ENCODE data around the gene CRELD1. TPM values are rescaled to one million over a fixed set of nuclear protein-coding genes. Genes with fewer than 3 reads are reported as not detected.
"Not testable (repeated sequence)": the region's sequence is repeated elsewhere in the genome, so short reads cannot be mapped to it uniquely, and the experiment has no call there.

CRELD1 gene
- total RNA-seq, 2 experiments from 2014 or later: 11.7 to 14.1 TPM

DNA sequence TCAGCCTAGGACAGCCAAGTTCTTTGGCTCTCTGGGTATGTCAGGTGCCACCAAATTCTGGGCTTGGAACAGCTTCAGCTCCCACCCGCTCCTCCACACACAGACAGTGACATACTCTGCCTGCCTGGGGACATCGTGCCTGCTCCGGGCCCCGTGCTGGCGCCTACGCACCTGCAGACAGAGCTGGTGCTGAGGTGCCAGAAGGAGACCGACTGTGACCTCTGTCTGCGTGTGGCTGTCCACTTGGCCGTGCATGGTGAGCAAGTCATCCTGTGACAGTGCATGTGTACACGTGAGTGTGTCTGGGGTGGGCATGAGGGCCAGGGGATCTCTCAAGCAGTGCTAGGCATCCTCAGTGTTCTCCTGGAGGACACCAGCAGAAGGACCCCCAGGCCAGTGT lies 15.8 kb upstream of the CRELD1 start:
- POLR2A ChIA-PET: no interaction called here
- CTCF ChIA-PET: interaction anchor here (0.8 kb wide), 1 partner anchor 15 kb away, joined by 3 read pairs; no protein-coding TSS in a partner anchor

DNA sequence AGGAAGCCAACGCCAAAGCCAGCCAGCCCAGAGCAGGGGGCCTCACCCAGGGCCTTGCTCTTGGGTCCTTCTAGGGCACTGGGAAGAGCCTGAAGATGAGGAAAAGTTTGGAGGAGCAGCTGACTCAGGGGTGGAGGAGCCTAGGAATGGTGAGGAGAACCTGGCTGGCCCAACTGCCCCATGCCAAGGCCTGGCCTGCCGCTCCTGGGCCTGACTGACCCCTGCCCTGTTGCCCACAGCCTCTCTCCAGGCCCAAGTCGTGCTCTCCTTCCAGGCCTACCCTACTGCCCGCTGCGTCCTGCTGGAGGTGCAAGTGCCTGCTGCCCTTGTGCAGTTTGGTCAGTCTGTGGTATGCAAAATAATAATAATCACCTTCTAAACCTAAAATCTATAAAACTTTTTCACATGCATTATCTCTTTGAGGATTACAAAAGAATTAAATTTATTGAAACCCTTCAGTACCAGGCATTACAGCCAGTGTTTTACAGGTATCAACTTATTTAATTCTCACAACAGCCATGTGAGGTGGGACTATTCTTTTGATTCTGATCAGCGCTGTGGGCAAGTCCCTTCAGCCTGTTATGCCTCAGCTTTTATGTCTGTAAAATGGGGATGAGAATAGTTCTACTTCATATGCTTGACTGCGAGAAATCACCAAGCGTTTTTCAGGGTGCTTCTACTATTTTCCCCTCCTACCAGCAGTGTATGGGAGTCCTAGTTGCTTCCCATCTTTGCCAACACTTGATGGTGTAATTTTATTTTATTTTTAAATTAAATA lies 15.2 kb upstream of the CRELD1 start:
- POLR2A ChIA-PET: no interaction called here
- CTCF ChIA-PET: interaction anchor here (0.8 kb wide), 1 partner anchor 14 kb away, joined by 3 read pairs; no protein-coding TSS in a partner anchor

DNA sequence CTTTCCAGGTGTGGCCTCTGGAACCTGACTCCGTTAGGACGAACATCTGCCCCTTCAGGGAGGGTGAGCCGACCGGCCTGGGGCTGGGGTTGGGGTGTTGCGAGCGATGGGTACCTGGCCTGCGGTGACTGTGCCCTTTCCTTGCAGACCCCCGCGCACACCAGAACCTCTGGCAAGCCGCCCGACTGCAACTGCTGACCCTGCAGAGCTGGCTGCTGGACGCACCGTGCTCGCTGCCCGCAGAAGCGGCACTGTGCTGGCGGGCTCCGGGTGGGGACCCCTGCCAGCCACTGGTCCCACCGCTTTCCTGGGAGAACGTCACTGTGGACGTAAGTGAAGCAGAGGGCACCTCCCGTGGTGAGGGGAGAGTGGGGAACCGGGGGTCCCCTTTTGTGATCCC lies 5.5 kb upstream of the CRELD1 start:
- ChIA-PET POLR2A (no interaction called here), CTCF (no interaction called here)

DNA sequence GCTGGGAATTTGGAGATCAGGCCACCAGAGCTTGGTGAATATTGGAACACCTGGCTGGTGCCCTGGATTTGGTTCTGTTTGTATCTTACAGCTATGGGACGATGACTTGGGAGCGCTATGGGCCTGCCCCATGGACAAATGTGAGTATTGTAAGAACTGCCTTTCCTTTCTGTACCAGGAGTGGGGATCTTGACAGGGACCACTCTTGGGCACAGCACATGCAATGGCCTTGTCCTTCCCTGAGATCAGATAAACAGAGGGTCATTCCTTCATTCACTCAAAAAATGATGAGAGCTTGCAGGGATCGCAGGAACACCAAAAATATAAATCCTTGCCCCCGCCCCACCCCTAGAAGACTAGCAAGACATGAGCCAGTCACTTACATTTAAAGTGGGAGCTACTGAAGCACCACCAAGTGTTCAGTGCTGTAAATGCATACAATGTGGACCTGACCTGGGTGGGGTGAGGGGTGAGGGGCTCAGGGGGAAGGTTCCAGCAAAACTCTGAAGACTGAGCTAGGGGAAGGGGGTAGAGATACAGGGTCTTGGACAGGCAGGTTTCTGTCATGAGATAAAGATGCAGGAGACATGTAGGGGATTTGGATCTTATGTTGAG lies 2.7 kb upstream of the CRELD1 start:
- CTCF ChIA-PET: interaction anchor here (0.5 to 3.5 kb wide), 9 partner anchors 15 to 200 kb away, joined by 3 to 18 read pairs (median 5); partner anchors contain the start of genes EMC3, IL17RC, JAGN1 and RPUSD3
- POLR2A ChIA-PET: interaction anchor here (0.5 kb wide), 1 partner anchor 9 kb away, joined by 3 read pairs; no protein-coding TSS in a partner anchor

DNA sequence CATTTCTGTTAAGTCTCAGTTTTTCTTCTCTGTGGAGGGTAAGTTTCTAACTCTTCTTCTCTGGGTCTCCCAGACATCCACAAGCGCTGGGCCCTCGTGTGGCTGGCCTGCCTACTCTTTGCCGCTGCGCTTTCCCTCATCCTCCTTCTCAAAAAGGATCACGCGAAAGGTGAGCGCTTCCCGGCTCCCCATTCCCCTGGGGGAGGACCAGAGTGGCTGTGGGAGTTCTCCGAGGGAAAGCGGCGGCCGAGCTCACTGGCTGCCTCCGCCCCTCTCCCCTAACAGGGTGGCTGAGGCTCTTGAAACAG lies 1.1 kb upstream of the CRELD1 start:
- ChIA-PET CTCF (interaction anchor here (0.6 to 3.5 kb wide), 19 partner anchors 14 to 377 kb away, joined by 3 to 18 read pairs (median 4); partner anchors contain the start of genes IL17RC, JAGN1, OGG1 and PRRT3), POLR2A (interaction anchor here (0.6 to 2.0 kb wide), 13 partner anchors 12 to 570 kb away, joined by 3 to 27 read pairs (median 5); partner anchors contain the start of genes EMC3, IL17RE, JAGN1 and THUMPD3)

DNA sequence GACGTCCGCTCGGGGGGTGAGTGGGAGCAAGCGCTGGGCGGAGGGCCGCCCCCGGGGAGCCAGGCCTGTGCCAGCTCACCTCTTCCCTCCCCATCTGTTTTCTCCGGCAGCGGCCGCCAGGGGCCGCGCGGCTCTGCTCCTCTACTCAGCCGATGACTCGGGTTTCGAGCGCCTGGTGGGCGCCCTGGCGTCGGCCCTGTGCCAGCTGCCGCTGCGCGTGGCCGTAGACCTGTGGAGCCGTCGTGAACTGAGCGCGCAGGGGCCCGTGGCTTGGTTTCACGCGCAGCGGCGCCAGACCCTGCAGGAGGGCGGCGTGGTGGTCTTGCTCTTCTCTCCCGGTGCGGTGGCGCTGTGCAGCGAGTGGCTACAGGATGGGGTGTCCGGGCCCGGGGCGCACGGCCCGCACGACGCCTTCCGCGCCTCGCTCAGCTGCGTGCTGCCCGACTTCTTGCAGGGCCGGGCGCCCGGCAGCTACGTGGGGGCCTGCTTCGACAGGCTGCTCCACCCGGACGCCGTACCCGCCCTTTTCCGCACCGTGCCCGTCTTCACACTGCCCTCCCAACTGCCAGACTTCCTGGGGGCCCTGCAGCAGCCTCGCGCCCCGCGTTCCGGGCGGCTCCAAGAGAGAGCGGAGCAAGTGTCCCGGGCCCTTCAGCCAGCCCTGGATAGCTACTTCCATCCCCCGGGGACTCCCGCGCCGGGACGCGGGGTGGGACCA lies 632 bp upstream of the CRELD1 start:
- POLR2A ChIA-PET: interaction anchor here (0.6 to 2.0 kb wide), 16 partner anchors 12 to 570 kb away, joined by 3 to 27 read pairs (median 4); partner anchors contain the start of genes CAMK1, EMC3, IL17RE and JAGN1
- CTCF ChIA-PET: interaction anchor here (0.6 to 3.5 kb wide), 25 partner anchors 11 to 376 kb away, joined by 3 to 18 read pairs (median 3); partner anchors contain the start of genes IL17RC, JAGN1, OGG1 and PRRT3

DNA sequence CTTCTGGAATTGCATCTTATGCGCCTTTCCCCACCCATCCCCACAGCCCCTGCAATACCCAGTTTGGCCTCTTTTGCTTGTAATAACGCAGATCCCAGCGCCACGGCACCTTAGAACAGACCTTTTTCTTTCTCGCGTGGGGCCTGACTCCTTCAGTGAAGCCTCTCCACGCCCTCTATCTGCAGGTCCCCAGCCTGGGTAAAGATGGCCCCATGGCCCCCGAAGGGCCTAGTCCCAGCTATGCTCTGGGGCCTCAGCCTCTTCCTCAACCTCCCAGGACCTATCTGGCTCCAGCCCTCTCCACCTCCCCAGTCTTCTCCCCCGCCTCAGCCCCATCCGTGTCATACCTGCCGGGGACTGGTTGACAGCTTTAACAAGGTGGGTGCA lies 594 bp downstream of the CRELD1 start:
- POLR2A ChIA-PET: interaction anchor here (0.6 to 1.9 kb wide), 2 partner anchors 40 to 53 kb away, joined by 5 to 8 read pairs; partner anchors contain the start of gene EMC3
- CTCF ChIA-PET: interaction anchor here (1.0 to 1.7 kb wide), 5 partner anchors 8 to 183 kb away, joined by 3 to 10 read pairs (median 3); no protein-coding TSS in a partner anchor

DNA sequence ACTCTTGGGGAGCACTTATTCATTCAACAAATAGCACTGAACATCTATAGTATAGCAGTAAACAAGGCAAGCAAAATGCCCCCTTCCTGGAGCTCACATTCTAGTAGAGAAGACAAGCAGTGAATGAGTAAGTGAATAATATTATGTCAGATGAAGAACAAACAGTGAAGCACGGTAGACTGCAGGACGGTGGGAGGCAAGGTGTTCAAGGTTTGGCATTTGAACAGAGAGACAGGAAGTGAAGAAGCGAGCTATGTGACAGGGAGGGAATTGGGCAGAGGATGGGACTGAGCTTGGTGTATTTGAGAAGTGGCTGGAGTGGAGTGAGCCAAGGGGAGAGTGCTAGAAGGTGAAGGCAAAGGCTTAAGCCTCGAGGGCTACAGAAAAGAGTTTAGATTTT lies 1.4 kb downstream of the CRELD1 start:
- ChIA-PET CTCF (interaction anchor here (1.3 to 1.7 kb wide), 3 partner anchors 9 to 44 kb away, joined by 3 to 10 read pairs (median 3); no protein-coding TSS in a partner anchor), POLR2A (no interaction called here)

DNA sequence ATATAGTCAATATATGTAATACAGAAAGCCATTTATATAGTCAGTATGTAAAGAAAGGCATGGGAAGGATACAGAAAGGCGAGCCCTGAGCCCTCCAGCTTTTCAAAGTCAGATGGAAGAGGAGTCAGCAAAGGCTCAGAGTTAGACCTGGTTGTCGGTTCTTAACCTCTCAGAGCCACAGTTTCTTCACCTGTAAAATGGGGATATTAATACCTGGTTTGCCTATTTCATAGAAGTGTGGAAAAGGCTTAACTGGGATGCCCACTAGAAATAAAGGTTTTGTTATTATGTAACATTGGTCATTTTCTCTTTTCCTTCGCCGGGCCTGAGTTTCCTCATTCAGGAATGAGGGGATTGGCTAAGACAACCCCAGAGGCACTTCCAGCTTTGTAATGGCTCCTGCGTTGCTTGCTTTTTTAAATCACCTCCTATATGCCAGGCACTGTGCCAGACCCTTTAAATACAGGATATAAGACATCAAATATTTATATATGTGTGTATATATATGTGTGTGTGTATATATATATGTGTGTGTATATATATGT lies 2.4 kb downstream of the CRELD1 start:
- CTCF ChIA-PET: interaction anchor here (0.5 to 1.7 kb wide), 2 partner anchors 11 to 162 kb away, joined by 3 to 10 read pairs; no protein-coding TSS in a partner anchor
- POLR2A ChIA-PET: no interaction called here

DNA sequence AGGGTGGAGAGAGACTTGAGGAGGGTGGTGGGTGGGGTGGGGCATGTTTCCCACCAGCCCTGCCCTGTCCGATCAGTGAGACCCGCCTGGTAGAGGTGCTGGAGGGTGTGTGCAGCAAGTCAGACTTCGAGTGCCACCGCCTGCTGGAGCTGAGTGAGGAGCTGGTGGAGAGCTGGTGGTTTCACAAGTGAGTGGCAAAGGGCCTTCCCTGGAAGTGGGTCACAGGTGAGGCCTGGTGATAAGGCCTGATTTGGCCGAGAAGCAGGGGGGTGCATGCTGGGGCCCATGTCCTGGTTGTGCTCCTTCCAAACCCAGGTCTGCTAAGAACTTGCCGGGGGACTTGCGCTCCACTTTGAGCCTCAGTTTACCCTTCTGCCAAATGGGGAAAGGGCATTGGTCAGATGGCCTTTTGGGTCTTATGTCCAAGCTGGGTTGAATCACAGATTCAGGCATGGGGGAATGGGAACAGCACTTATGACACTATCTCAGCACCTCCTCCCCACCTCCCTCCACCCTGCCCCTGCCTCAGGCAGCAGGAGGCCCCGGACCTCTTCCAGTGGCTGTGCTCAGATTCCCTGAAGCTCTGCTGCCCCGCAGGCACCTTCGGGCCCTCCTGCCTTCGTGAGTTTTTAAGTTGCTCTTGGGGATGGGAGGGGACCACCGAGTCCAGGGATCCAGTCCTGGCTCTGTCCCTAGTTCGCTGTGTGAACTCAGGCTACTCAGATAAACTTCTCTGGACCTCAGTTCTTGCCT lies 4.0 kb downstream of the CRELD1 start:
- POLR2A ChIA-PET: no interaction called here
- CTCF ChIA-PET: interaction anchor here (1.0 to 1.4 kb wide), 2 partner anchors 24 to 94 kb away, joined by 3 to 4 read pairs; partner anchors contain the start of gene RPUSD3

DNA sequence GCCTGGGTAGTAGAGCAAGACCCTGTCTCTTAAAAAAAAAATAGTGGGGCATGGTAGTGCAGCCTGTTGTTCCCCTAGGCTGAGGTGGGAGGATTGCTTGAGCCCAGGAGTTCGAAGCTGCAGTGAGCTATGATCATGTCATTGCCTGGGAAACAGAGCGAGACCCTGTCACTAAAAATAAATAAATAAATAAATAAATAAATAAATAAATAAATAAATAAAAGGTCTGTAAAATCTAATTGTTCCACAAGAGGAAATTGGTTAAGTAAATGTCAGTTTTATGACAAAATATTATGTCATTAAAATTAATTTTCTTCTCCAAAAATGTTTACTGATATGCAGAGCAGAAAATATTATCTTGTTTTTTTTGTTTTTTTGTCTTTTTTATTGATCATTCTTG lies 5.3 kb downstream of the CRELD1 start:
- ChIA-PET CTCF (interaction anchor here (1.0 to 1.4 kb wide), 2 partner anchors 26 to 96 kb away, joined by 3 to 4 read pairs; partner anchors contain the start of gene RPUSD3), POLR2A (no interaction called here)

DNA sequence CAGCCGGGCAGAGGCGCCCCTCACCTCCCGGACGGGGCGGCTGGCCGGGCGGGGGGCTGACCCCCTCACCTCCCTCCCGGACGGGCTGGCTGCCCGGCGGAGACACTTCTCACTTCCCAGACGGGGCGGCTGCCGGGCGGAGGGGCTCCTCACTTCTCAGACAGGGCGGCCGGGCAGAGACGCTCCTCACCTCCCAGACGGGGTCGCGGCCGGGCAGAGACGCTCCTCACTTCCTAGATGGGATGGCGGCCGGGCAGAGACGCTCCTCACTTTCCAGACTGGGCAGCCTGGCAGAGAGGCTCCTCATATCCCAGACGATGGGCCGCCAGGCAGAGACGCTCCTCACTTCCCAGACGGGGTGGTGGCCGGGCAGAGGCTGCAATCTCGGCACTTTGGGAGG lies 6.3 kb downstream of the CRELD1 start:
- POLR2A ChIA-PET, CTCF ChIA-PET: not testable (repeated sequence)

DNA sequence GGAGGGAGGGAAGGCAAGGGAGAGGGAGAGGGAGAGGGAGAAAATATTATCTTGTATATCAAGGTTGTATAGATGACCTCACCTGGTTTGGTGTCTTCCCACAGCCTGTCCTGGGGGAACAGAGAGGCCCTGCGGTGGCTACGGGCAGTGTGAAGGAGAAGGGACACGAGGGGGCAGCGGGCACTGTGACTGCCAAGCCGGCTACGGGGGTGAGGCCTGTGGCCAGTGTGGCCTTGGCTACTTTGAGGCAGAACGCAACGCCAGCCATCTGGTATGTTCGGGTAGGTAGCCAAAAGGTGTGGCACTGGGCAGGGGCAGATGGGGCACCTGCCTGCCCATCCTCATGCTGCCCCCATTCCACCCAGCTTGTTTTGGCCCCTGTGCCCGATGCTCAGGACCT lies 7.1 kb downstream of the CRELD1 start:
- CTCF ChIA-PET: no interaction called here
- POLR2A ChIA-PET: no interaction called here

DNA sequence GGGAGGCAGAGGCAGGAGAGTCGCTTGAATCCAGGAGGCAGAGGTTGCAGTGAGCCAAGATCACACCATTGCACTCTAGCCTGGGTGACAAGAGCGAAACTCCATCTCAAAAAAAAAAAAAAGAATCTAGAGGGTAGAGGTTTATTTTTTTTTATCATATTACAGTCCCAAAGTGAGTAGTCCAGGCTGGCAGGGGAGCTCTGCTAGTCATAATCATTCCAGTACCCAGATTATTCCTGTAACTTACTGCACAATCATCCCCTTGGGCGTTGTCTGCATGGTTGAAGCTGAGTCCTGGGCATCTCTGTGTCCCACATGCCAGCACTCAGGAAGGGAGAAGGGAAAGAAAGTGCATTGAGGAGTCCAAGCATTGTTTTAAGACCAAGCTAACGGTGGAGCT lies 8.5 kb downstream of the CRELD1 start:
- POLR2A ChIA-PET: interaction anchor here (0.7 kb wide), 1 partner anchor 193 kb away, joined by 3 read pairs; no protein-coding TSS in a partner anchor
- CTCF ChIA-PET: interaction anchor here (0.7 kb wide), 1 partner anchor 23 kb away, joined by 3 read pairs; no protein-coding TSS in a partner anchor

DNA sequence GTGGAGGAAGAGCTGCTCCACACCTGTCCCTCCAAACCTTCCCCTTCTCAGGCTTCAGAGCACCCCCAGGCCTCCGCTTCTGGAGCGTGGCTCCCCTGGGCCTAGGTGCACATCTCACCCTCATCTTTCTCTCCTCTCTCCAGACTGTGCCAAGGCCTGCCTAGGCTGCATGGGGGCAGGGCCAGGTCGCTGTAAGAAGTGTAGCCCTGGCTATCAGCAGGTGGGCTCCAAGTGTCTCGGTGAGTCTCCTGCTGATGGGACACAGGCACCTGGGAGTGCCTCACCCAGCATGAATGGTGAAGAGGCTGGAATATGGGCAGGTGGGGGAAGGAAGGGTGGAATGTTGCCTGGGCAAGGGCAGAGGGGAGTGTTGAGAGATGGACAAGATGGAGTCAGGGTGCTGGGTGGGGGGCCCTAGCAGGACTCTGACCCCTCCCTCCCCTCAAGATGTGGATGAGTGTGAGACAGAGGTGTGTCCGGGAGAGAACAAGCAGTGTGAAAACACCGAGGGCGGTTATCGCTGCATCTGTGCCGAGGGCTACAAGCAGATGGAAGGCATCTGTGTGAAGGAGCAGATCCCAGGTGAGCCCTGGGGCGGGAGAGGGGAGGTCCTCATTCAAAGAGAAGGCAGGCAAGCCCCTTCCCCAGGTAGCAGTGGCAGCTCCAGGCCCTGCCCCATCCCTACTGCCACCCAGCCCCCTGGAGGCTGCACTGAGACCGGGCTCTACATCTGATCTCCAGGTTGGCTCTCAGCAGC lies 9.5 kb downstream of the CRELD1 start:
- CTCF ChIA-PET: no interaction called here
- POLR2A ChIA-PET: no interaction called here

DNA sequence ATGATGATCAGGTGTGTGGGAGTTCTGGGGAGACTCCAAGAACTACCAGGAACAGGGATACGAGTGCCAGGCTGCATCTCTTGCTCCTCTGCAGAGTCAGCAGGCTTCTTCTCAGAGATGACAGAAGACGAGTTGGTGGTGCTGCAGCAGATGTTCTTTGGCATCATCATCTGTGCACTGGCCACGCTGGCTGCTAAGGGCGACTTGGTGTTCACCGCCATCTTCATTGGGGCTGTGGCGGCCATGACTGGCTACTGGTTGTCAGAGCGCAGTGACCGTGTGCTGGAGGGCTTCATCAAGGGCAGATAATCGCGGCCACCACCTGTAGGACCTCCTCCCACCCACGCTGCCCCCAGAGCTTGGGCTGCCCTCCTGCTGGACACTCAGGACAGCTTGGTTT lies 10.6 kb downstream of the CRELD1 start:
- POLR2A ChIA-PET: interaction anchor here (1.2 kb wide), 1 partner anchor 11 kb away, joined by 5 read pairs; the partner anchor contains the start of gene CRELD1
- CTCF ChIA-PET: interaction anchor here (0.6 to 1.4 kb wide), 2 partner anchors 11 to 101 kb away, joined by 4 read pairs; partner anchors contain the start of gene CRELD1

DNA sequence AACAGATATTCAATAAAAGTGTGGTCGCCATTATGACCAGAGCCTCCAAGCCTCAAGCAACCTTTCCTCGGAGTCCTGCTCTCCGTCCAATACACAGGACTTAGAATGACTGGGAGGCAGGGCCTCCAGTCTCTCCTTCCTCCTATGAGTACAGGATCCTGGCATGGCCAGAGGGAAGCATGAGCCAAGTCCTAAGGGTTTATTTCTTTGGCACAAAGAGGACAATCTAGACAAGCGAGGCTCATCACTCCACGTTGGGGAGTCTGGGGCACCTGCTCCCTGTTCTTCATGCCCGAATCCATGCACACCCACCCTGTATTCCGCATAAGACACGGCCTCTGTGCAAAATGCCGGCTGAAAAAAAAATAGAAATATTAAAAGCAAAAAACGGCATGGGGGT lies 11.7 kb downstream of the CRELD1 start:
- POLR2A ChIA-PET: no interaction called here
- CTCF ChIA-PET: interaction anchor here (1.0 to 2.5 kb wide), 3 partner anchors 10 to 101 kb away, joined by 3 to 12 read pairs (median 10); partner anchors contain the start of genes CRELD1 and RPUSD3

All from activated CD8-positive, alpha-beta memory T cell treated with anti-CD3 and anti-CD28 coated beads for 36 hours (primary cell).